Activated B cell treated with CpG ODN at 0.5 μM for 24 hours (primary cell): ENCODE results near the gene CYS1. TPM values are rescaled to one million over a fixed set of nuclear protein-coding genes. Genes with fewer than 3 reads are reported as not detected.
A peak's percentile ranks its signal among the peaks of the same experiment; 100 is the strongest.

Experiments
- ATAC-seq: fragments of 200-7000 bp; cut with Tn5 transposase; one replicate; pipeline ENCODE4 v1.10.0; 2021; ENCODE audit warnings: low read depth, mild to moderate bottlenecking, moderate library complexity
- CTCF ChIA-PET: fragments of 350-600 bp; sonication (Branson Sonifier 250); formaldehyde crosslinking; loops from one replicate; lab custom pipeline; 2021; ENCODE audit warnings: antibody characterized with exemption; lab: Charles Lee
- POLR2A ChIA-PET: fragments of 350-600 bp; sonication (Branson Sonifier 250); formaldehyde crosslinking; loops from one replicate; lab custom pipeline; 2021; ENCODE audit warnings: antibody characterized with exemption; lab: Charles Lee
- DNase-seq: peaks from one replicate; pipeline ENCODE4 v3.0.0; 2022
- H3K27ac Mint-ChIP-seq: one replicate; pipeline ENCODE4 v1.8.0; 2020; ENCODE audit warnings: mixed read lengths
- H3K27me3 Mint-ChIP-seq: one replicate; pipeline ENCODE4 v1.8.0; 2021; ENCODE audit warnings: mixed read lengths
- H3K36me3 Mint-ChIP-seq: one replicate; pipeline ENCODE4 v1.8.0; 2021; ENCODE audit warnings: low read depth, mixed read lengths
- H3K4me1 Mint-ChIP-seq: one replicate; pipeline ENCODE4 v1.8.0; 2021; ENCODE audit warnings: mixed read lengths
- H3K4me3 Mint-ChIP-seq: one replicate; pipeline ENCODE4 v1.8.0; 2020; ENCODE audit warnings: mild to moderate bottlenecking, mixed read lengths
- H3K9me3 Mint-ChIP-seq: one replicate; pipeline ENCODE4 v1.8.0; 2020; ENCODE audit warnings: mixed read lengths
- CTCF ChIP-seq: fragments of 200-600 bp; IDR thresholded peaks from one replicate; pipeline ENCODE4 v1.8.0; 2022; ENCODE audit warnings: antibody characterized with exemption, mild to moderate bottlenecking
- intact Hi-C: fragments of 100-400 bp; cut with micrococcal nuclease; formaldehyde crosslinking; loops from one replicate; pipeline ENCODE4 v1.15.1; 2024
- total RNA-seq: library from RNA; stranded (reverse); gene quantifications from 2 replicates; pipeline ENCODE4 v1.2.3, GENCODE V29; 2022

The CYS1 gene
- total RNA-seq, 1 donor from 2014 or later, result 0.42 TPM

- peaks cover 51% of the 10 kb centered on the region for H3K4me1 Mint-ChIP-seq
- no peak for TF ChIP-seq CTCF
- H3K27ac Mint-ChIP-seq, result peak overlapping the region; percentile 86
- no peak for ATAC-seq
- intact Hi-C loops, result loop anchor here (1.0 kb wide), 2 partner anchors 14 to 46 kb away; no protein-coding TSS in a partner anchor
- DNase-seq, result no peak
- no peaks in the 10 kb centered on the region for H3K27me3 Mint-ChIP-seq
- no peaks in the 10 kb centered on the region for H3K9me3 Mint-ChIP-seq
- H3K4me3 Mint-ChIP-seq, result peak overlapping the region; percentile 82
- no peaks in the 10 kb centered on the region for H3K36me3 Mint-ChIP-seq
- ChIA-PET CTCF (interaction anchor here (1.6 to 2.1 kb wide), 2 partner anchors 18 to 45 kb away, joined by 15 to 18 read pairs; no protein-coding TSS in a partner anchor), POLR2A (interaction anchor here (0.5 to 4.6 kb wide), 7 partner anchors 14 to 480 kb away, joined by 3 to 52 read pairs (median 7); partner anchors contain the start of genes ADAM17, KLF11 and TAF1B)
Observed at GRCh38 chr2:10029875-10030223, 50.4 kb downstream of the CYS1 start.

- intact Hi-C loops, result loop anchor here (1.0 kb wide), 2 partner anchors 15 to 45 kb away; no protein-coding TSS in a partner anchor
- POLR2A ChIA-PET, result interaction anchor here (0.5 to 4.6 kb wide), 9 partner anchors 9 to 479 kb away, joined by 3 to 52 read pairs (median 7); partner anchors contain the start of genes ADAM17, KLF11 and TAF1B
- Mint-ChIP-seq H3K4me1 (peaks cover 47% of the 10 kb centered on the region), H3K27ac (peak overlapping the region; percentile 86), H3K9me3 (no peaks in the 10 kb centered on the region), H3K27me3 (no peaks in the 10 kb centered on the region), H3K4me3 (peak overlapping the region; percentile 82), H3K36me3 (no peaks in the 10 kb centered on the region)
- TF ChIP-seq CTCF, result no peak
- CTCF ChIA-PET, result interaction anchor here (1.1 to 2.1 kb wide), 4 partner anchors 9 to 215 kb away, joined by 3 to 18 read pairs (median 10); no protein-coding TSS in a partner anchor
- ATAC-seq (peak; percentile 99), DNase-seq (peak; percentile 49)
Observed at GRCh38 chr2:10028988-10029874, 51.0 kb downstream of the CYS1 start.

GRCh38 chr2:10028407-10028987 is 51.7 kb downstream of the CYS1 start:
- POLR2A ChIA-PET, result interaction anchor here (1.0 to 4.6 kb wide), 5 partner anchors 10 to 417 kb away, joined by 3 to 52 read pairs (median 7); partner anchors contain the start of genes KLF11 and TAF1B
- CTCF ChIA-PET, result interaction anchor here (1.1 to 2.1 kb wide), 4 partner anchors 10 to 215 kb away, joined by 3 to 18 read pairs (median 10); no protein-coding TSS in a partner anchor
- Mint-ChIP-seq H3K4me3 (no peak overlapping the region), H3K27ac (peak overlapping the region; percentile 86), H3K9me3 (no peaks in the 10 kb centered on the region), H3K27me3 (no peaks in the 10 kb centered on the region), H3K36me3 (no peaks in the 10 kb centered on the region), H3K4me1 (peaks cover 47% of the 10 kb centered on the region)
- no peak for ATAC-seq
- DNase-seq, result no peak
- intact Hi-C loops, result no loop called here
- no peak for TF ChIP-seq CTCF

GRCh38 chr2:10027660-10028330 is 52.4 kb downstream of the CYS1 start:
- DNase-seq, result no peak
- peaks cover 47% of the 10 kb centered on the region for H3K4me1 Mint-ChIP-seq
- H3K36me3 Mint-ChIP-seq, result no peaks in the 10 kb centered on the region
- no peak for TF ChIP-seq CTCF
- H3K27ac Mint-ChIP-seq, result no peak overlapping the region
- no peaks in the 10 kb centered on the region for H3K27me3 Mint-ChIP-seq
- POLR2A ChIA-PET, result interaction anchor here (1.6 to 4.6 kb wide), 3 partner anchors 16 to 417 kb away, joined by 4 to 52 read pairs (median 11); partner anchors contain the start of gene KLF11
- no peaks in the 10 kb centered on the region for H3K9me3 Mint-ChIP-seq
- intact Hi-C loops, result no loop called here
- H3K4me3 Mint-ChIP-seq, result no peak overlapping the region
- CTCF ChIA-PET, result interaction anchor here (2.1 kb wide), 1 partner anchor 44 kb away, joined by 9 read pairs; no protein-coding TSS in a partner anchor
- no peak for ATAC-seq
